ENCODE results near the gene GSTA3. TPM values are rescaled to one million over a fixed set of nuclear protein-coding genes. Genes with fewer than 3 reads are reported as not detected.
"Not testable (repeated sequence)": the region's sequence is repeated elsewhere in the genome, so short reads cannot be mapped to it uniquely, and the experiment has no call there.

Gene GSTA3
- total RNA-seq, 4 donors from 2014 or later, result not detected

DNA sequence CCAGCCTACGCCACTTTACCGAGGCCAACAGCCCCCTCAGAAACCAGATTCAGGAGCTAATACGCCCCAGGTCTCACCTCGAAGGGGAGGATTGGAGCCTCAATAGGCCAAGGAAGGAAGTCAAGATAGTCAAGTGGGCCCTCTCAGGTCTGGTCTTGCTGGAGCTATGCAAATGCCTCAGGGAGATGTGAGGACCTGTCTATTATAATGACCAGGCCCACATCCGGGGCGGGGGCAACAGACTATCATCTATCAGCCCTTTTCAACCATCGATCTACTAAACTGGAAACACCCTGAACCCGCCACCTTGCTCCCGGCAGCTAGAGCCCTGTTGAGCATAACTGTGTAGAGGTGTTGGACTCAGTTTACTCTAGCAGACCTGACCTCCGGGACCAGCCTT is 12.7 kb upstream of the GSTA3 start:
- intact Hi-C loops (cut with DNase I; ENCODE audit: low total_unique reads) (no loop called here), in situ Hi-C loops (cut with MboI; ENCODE audit: low pct_ligation_motif_present in 1 of 4, low pct_unique_long_range_greater_than_20kb in 1 of 4, low sequenced_read_pairs in 3 of 4) (no loop called here)
- DNase-seq, result no peak
- no peak overlapping the region for H3K4me3 ChIP-seq
- no peak overlapping the region for H3K27ac ChIP-seq
- H3K27me3 ChIP-seq, result no peaks in the 10 kb centered on the region
- H3K9me3 ChIP-seq, result no peaks in the 10 kb centered on the region
- no peak for TF ChIP-seq POLR2A (IDR thresholded peaks at IDR 0.05)
- no peak for TF ChIP-seq POLR2AphosphoS5 (IDR thresholded peaks at IDR 0.05)
- TF ChIP-seq, protein P1, sequence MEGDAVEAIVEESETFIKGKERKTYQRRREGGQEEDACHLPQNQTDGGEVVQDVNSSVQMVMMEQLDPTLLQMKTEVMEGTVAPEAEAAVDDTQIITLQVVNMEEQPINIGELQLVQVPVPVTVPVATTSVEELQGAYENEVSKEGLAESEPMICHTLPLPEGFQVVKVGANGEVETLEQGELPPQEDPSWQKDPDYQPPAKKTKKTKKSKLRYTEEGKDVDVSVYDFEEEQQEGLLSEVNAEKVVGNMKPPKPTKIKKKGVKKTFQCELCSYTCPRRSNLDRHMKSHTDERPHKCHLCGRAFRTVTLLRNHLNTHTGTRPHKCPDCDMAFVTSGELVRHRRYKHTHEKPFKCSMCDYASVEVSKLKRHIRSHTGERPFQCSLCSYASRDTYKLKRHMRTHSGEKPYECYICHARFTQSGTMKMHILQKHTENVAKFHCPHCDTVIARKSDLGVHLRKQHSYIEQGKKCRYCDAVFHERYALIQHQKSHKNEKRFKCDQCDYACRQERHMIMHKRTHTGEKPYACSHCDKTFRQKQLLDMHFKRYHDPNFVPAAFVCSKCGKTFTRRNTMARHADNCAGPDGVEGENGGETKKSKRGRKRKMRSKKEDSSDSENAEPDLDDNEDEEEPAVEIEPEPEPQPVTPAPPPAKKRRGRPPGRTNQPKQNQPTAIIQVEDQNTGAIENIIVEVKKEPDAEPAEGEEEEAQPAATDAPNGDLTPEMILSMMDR (IDR thresholded peaks at IDR 0.05), result no peak
- no peak for TF ChIP-seq EP300 (IDR thresholded peaks at IDR 0.05; ENCODE audit: low read depth)
- 89 to 94% methylated on average over 8 of the region's 10 CpGs for WGBS, 2 donors (ENCODE audit: low coverage in 1 of 2)
- peaks cover 0 to 7% (median 0%) of the 10 kb centered on the region in 4 donors for H3K4me1 ChIP-seq
- no peaks in the 10 kb centered on the region for H3K36me3 ChIP-seq

DNA sequence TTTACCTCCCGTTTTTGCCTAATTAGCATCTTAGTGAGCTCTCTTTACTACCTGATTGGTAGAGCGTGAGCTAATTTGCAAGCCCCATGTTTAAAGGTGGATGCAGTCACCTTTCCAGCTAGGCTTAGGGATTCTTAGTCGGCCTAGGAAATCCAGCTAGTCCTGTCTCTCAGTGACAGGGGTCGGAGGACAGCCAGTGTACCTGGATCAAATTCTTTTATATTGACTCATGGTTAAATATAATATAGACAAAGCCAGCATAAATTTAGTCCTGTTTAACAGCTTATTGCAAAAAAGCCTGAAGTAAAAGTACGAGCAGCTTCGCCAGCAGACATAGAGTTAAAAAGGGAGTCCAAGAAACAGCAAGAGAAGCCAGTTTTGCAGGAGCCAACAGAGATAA is 12.2 kb upstream of the GSTA3 start:
- TF ChIP-seq POLR2AphosphoS5 (IDR thresholded peaks at IDR 0.05), result no peak
- no peak for TF ChIP-seq POLR2A (IDR thresholded peaks at IDR 0.05)
- Histone ChIP-seq H3K36me3 (no peaks in the 10 kb centered on the region), H3K27ac (no peak overlapping the region), H3K4me3 (no peak overlapping the region), H3K27me3 (no peaks in the 10 kb centered on the region), H3K4me1 (peaks cover 0 to 7% (median 0%) of the 10 kb centered on the region in 4 donors), H3K9me3 (no peaks in the 10 kb centered on the region)
- WGBS, 2 donors (ENCODE audit: low coverage in 1 of 2), result 90 to 100% methylated on average over 3 to 6 of the region's 6 CpGs
- intact Hi-C loops (cut with DNase I; ENCODE audit: low total_unique reads), result no loop called here
- no peak for DNase-seq
- in situ Hi-C loops (cut with MboI; ENCODE audit: low pct_ligation_motif_present in 1 of 4, low pct_unique_long_range_greater_than_20kb in 1 of 4, low sequenced_read_pairs in 3 of 4), result no loop called here

DNA sequence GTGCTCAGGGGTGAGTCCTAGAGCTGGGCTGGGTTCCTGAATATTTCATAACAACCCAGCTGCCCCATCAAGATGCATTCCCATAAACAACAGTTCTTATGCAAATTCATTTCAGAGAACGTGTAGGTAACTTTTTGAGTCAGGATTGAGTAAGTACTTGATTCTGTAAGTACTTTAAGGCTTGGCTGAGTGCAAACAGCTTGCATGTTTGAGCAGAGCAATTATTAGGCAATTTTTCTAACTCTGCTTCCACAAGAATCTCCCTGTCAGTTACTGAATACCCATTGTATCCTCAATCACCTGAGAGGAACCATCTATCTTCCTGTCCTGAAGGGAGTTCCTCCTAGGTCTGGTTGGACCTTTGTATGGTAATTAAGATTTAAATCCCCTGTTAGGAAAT is 10.0 kb upstream of the GSTA3 start:
- H3K4me3 ChIP-seq; in situ Hi-C loops (cut with MboI; ENCODE audit: low pct_ligation_motif_present in 1 of 4, low pct_unique_long_range_greater_than_20kb in 1 of 4, low sequenced_read_pairs in 3 of 4); intact Hi-C loops (cut with DNase I; ENCODE audit: low total_unique reads); H3K27me3 ChIP-seq; DNase-seq; H3K27ac ChIP-seq; H3K4me1 ChIP-seq; H3K36me3 ChIP-seq; H3K9me3 ChIP-seq: not testable (repeated sequence)
- 36% methylated on average over 1 of the region's 1 CpG; no CpG with 5 or more reads in 1 of the 2 donors for WGBS, 2 donors (ENCODE audit: low coverage in 1 of 2)

DNA sequence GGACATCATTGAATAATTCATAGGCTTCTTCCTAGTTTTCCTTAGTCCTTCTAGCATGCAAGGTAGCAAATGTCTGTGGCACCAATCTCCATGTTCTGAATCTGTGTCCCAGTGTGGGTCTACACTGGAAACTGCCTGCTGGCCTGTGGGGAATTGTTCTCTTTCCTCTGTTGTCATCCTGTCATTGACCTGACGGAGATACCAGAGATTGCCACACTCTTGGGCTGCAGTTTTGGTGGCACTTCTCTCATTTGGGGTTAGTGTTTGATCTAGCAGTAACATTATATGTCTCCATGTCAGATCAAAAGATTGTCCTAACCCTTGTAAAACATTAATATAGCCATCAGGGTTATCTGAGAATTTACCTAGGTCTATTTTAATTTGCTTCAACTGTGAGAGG is 9.3 kb upstream of the GSTA3 start:
- in situ Hi-C loops (cut with MboI; ENCODE audit: low pct_ligation_motif_present in 1 of 4, low pct_unique_long_range_greater_than_20kb in 1 of 4, low sequenced_read_pairs in 3 of 4); H3K4me3 ChIP-seq; H3K27ac ChIP-seq; H3K4me1 ChIP-seq; H3K9me3 ChIP-seq; intact Hi-C loops (cut with DNase I; ENCODE audit: low total_unique reads); H3K36me3 ChIP-seq; DNase-seq; H3K27me3 ChIP-seq: not testable (repeated sequence)
- WGBS, 2 donors (ENCODE audit: low coverage in 1 of 2), result 80 to 81% methylated on average over 1 of the region's 1 CpG

DNA sequence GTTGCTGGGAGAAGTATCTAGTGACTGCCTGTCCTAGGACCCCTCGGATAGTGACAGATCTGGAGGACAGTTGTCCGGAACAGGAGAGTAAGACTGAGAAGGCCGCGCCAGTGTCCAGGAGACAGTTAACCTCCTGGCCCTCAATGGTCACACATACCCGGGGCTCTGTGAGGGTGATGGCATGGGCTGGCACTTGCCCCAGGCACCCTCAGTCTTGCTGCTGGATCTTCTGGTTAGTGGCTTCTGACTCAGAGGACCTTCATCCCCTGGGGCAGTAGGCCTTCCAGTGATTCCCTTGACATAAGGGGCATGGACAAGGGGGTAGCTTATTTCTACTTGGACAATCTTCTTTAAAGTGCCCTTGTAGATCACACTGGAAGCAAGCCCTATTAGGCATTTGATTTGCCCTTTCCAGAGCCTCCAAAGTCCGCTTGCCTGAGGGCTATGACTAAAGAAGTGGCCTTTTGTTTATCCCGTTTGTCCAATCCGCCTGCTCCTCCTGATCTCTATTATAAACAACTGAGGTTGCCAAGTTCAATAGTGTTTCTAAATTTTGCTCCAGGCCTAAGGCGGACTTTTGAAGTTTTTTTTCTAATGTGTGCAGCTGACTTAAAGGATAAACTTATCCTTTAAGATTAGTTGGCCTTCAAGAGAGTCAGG is 8.7 kb upstream of the GSTA3 start:
- H3K4me3 ChIP-seq; in situ Hi-C loops (cut with MboI; ENCODE audit: low pct_ligation_motif_present in 1 of 4, low pct_unique_long_range_greater_than_20kb in 1 of 4, low sequenced_read_pairs in 3 of 4); H3K27me3 ChIP-seq; H3K9me3 ChIP-seq; DNase-seq; H3K4me1 ChIP-seq; intact Hi-C loops (cut with DNase I; ENCODE audit: low total_unique reads); H3K36me3 ChIP-seq; H3K27ac ChIP-seq: not testable (repeated sequence)
- WGBS, 2 donors (ENCODE audit: low coverage in 1 of 2), result 34 to 64% methylated on average over 4 to 9 of the region's 9 CpGs

DNA sequence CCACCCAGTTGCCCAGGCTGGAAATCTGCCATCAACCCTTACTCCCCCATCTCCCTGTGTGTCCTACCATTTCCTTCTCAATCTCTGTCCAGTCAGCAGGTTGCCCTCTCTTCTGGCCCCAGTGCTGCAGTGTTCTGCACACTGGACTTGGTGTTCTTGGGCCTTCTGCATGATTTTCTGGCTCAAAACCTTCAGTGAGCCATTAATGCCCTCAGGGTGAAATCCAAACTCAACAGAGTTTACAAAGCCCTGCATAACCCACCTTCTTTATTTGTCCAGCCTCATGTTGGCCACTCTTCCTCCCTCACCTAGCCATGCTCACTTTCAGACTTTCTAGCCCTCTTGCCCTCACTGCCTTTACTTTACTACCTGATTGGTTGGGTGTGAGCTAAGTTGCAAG is 5.0 kb upstream of the GSTA3 start:
- intact Hi-C loops (cut with DNase I; ENCODE audit: low total_unique reads), result no loop called here
- no peak overlapping the region for H3K4me3 ChIP-seq
- peaks cover 0 to 7% (median 0%) of the 10 kb centered on the region in 4 donors for H3K4me1 ChIP-seq
- no peak overlapping the region for H3K27ac ChIP-seq
- in situ Hi-C loops (cut with MboI; ENCODE audit: low pct_ligation_motif_present in 1 of 4, low pct_unique_long_range_greater_than_20kb in 1 of 4, low sequenced_read_pairs in 3 of 4), result no loop called here
- no peaks in the 10 kb centered on the region for H3K9me3 ChIP-seq
- DNase-seq, result no peak
- no peaks in the 10 kb centered on the region for H3K27me3 ChIP-seq
- no peak for TF ChIP-seq EP300 (IDR thresholded peaks at IDR 0.05; ENCODE audit: low read depth)
- TF ChIP-seq, protein P1 (IDR thresholded peaks at IDR 0.05), result no peak
- TF ChIP-seq POLR2A (IDR thresholded peaks at IDR 0.05), result no peak
- no peak for TF ChIP-seq POLR2AphosphoS5 (IDR thresholded peaks at IDR 0.05)
- no peaks in the 10 kb centered on the region for H3K36me3 ChIP-seq

Measured in transverse colon (tissue), 4 donors.